ENCODE results near the gene MRRF.

Gene MRRF

DNA sequence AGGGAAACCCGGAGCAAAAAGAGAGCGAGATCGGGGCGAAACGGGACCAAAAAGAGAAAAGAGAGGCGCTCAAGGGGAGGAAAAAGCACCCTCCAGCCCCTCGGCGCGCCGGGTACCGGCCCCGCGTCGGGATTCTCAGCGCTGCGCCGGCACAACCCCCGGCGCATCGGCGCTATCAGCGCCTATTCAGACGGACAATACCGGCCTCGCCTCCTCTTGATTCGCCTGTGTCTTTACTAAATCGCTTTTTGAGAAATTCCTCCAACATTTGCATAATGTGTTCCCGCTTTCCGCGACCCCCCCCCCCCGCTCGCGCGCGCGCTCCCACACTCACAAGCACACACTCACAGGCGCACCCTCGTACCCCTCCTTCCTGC is 36.5 kb upstream of the MRRF start:
- peak overlapping the region; percentile 26; the same call in 1 of the 2 replicates for H3K4me2 ChIP-seq (ENCODE audit: low read length)
- no peak for TF ChIP-seq EZH2phosphoT487 (IDR thresholded peaks at IDR 0.05; ENCODE audit: borderline replicate concordance, low read length)
- TF ChIP-seq, protein P1, sequence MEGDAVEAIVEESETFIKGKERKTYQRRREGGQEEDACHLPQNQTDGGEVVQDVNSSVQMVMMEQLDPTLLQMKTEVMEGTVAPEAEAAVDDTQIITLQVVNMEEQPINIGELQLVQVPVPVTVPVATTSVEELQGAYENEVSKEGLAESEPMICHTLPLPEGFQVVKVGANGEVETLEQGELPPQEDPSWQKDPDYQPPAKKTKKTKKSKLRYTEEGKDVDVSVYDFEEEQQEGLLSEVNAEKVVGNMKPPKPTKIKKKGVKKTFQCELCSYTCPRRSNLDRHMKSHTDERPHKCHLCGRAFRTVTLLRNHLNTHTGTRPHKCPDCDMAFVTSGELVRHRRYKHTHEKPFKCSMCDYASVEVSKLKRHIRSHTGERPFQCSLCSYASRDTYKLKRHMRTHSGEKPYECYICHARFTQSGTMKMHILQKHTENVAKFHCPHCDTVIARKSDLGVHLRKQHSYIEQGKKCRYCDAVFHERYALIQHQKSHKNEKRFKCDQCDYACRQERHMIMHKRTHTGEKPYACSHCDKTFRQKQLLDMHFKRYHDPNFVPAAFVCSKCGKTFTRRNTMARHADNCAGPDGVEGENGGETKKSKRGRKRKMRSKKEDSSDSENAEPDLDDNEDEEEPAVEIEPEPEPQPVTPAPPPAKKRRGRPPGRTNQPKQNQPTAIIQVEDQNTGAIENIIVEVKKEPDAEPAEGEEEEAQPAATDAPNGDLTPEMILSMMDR (IDR thresholded peaks at IDR 0.05; ENCODE audit: low read depth, low read length, poor library complexity, severe bottlenecking), result no peak
- H3F3A ChIP-seq (ENCODE audit: control insufficient read depth, insufficient read depth), result no peaks in the 10 kb centered on the region
- H3K36me3 ChIP-seq (ENCODE audit: control insufficient read depth, low read length), result no peaks in the 10 kb centered on the region
- no peaks in the 10 kb centered on the region for H3K4me1 ChIP-seq (ENCODE audit: control insufficient read depth, low read length)
- H3K79me2 ChIP-seq (ENCODE audit: control insufficient read depth, low read length), result no peaks in the 10 kb centered on the region
- no peak overlapping the region for H3K27ac ChIP-seq (ENCODE audit: low read depth, low read length)
- H3K9me3 ChIP-seq (ENCODE audit: control insufficient read depth, insufficient read depth, low read length), result no peaks in the 10 kb centered on the region
- H3K4me3 ChIP-seq (ENCODE audit: low read length), result no peak overlapping the region
- peaks cover 22% of the 10 kb centered on the region for H3K27me3 ChIP-seq (ENCODE audit: control insufficient read depth, low read length)
- no peaks in the 10 kb centered on the region for H3K9me2 ChIP-seq (replicated peaks; ENCODE audit: control insufficient read depth, low read length)
- H4K20me1 ChIP-seq (ENCODE audit: control insufficient read depth, insufficient read depth, low read depth, low read length), result no peaks in the 10 kb centered on the region

DNA sequence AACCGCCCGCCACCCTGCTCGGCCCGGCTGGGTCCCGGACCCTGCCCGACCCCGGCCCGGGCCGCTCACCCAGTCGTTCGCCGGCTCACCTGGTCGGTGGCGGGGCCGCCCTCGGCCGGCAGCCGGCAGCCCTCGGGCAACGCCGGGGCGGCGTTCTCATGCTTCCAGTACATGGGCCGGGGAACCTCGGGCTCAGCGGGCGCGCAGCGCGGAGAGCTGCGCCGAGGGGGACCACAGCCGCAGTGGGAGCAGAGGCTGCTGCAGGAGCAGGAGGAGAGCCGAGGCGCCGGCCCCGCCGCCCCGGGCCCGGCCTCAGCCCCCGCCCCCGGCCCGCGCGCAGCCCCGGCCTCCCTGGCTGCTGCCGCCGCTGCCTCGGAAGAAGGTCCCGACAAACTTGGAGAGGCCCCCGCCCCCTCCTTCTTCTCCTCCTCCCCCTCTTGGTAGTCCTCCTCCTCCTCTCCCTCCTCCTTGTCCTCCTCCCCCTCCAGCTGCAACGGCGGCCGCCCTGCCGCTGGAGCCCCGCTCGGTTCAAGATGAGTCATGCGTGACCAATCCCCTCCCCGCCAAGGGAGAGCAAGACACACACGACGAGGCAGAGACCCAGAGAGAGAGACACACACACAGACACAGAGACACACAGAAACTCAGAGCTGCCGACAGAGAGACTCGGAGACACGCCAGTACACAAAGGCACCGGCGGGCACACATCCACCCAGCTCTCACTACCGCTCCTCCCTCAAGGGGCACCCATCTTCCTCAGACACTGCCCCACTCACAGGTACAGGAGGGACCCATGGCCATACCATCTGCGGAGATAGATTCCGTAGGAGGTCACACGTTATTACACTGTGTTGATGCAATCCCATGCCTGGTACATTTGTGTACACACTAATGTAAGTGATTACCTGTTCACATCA is 35.9 kb upstream of the MRRF start, which contains the start of gene LHX6:
Gene LHX6, minus strand, starts transcription at position 390 of the 917 bp plus-strand sequence. Its CDS starts 217 bp downstream, at position 173.
- Histone ChIP-seq H3K9me3 (ENCODE audit: control insufficient read depth, insufficient read depth, low read length) (no peaks in the 10 kb centered on the region), H3K9me2 (replicated peaks; ENCODE audit: control insufficient read depth, low read length) (no peaks in the 10 kb centered on the region), H3K4me3 (ENCODE audit: low read length) (no peak within 1 kb of the TSS), H4K20me1 (ENCODE audit: control insufficient read depth, insufficient read depth, low read depth, low read length) (no peaks in the 10 kb centered on the region), H3K4me1 (ENCODE audit: control insufficient read depth, low read length) (no peaks in the 10 kb centered on the region), H3K27ac (ENCODE audit: low read depth, low read length) (no peak within 1 kb of the TSS), H3K4me2 (ENCODE audit: low read length) (peak within 1 kb of the TSS; percentile 26; the same call in 1 of the 2 replicates), H3K79me2 (ENCODE audit: control insufficient read depth, low read length) (no peaks in the 10 kb centered on the region), H3F3A (ENCODE audit: control insufficient read depth, insufficient read depth) (no peaks in the 10 kb centered on the region), H3K27me3 (ENCODE audit: control insufficient read depth, low read length) (peaks cover 22% of the 10 kb centered on the region), H3K36me3 (ENCODE audit: control insufficient read depth, low read length) (no peaks in the 10 kb centered on the region)
- TF ChIP-seq, protein P1 (IDR thresholded peaks at IDR 0.05; ENCODE audit: low read depth, low read length, poor library complexity, severe bottlenecking), result no peak
- no peak for TF ChIP-seq EZH2phosphoT487 (IDR thresholded peaks at IDR 0.05; ENCODE audit: borderline replicate concordance, low read length)

DNA sequence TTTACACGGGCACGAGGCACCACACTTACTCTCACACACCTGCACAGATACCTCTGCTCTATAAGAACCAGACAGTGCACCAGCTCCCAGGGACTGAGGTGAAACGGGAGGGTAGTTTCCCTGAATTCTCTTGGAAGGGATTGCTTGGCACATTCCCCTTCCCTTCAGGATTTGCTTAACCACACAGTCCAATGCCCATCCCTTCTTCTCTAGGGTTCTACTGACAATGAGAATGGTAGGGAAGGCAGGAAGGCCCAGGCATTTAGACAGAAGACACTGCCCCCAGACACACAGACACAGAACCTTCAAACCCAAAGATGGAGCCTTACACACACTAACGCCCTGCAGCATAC is 35.2 kb upstream of the MRRF start:
- no peak overlapping the region for H3K4me3 ChIP-seq (ENCODE audit: low read length)
- no peaks in the 10 kb centered on the region for H3K36me3 ChIP-seq (ENCODE audit: control insufficient read depth, low read length)
- no peaks in the 10 kb centered on the region for H4K20me1 ChIP-seq (ENCODE audit: control insufficient read depth, insufficient read depth, low read depth, low read length)
- no peaks in the 10 kb centered on the region for H3K79me2 ChIP-seq (ENCODE audit: control insufficient read depth, low read length)
- TF ChIP-seq EZH2phosphoT487 (IDR thresholded peaks at IDR 0.05; ENCODE audit: borderline replicate concordance, low read length), result no peak
- no peaks in the 10 kb centered on the region for H3K9me2 ChIP-seq (replicated peaks; ENCODE audit: control insufficient read depth, low read length)
- no peak overlapping the region for H3K27ac ChIP-seq (ENCODE audit: low read depth, low read length)
- H3K4me2 ChIP-seq (ENCODE audit: low read length), result no peak overlapping the region
- peaks cover 22% of the 10 kb centered on the region for H3K27me3 ChIP-seq (ENCODE audit: control insufficient read depth, low read length)
- no peaks in the 10 kb centered on the region for H3F3A ChIP-seq (ENCODE audit: control insufficient read depth, insufficient read depth)
- H3K4me1 ChIP-seq (ENCODE audit: control insufficient read depth, low read length), result no peaks in the 10 kb centered on the region
- no peaks in the 10 kb centered on the region for H3K9me3 ChIP-seq (ENCODE audit: control insufficient read depth, insufficient read depth, low read length)

DNA sequence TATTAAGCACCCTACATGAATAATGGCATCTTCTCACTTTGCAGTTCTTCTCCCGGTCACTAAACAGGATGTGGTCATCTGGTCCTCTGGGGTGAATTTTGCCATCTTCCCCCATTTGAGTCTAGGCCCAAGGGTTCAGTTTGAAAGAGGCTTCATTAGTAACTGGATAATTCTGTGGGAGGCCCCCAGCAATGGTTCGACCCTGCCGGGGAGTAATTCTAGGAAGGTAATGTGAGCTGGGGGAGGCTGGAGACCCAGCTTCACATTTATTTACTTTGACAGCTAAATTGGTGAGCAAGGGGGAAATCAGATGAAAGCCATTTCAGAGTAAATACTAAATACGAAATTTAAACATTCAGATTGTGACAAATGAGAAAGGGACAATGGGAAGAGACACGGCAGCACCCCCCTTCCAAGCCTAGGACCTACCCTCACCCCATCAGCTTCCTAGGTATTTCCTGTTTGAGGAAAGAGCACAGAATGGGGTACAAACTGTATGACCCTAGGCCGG is 31.8 kb upstream of the MRRF start:
- TF ChIP-seq, protein P1 (IDR thresholded peaks at IDR 0.05; ENCODE audit: low read depth, low read length, poor library complexity, severe bottlenecking), result no peak
- no peak for TF ChIP-seq EZH2phosphoT487 (IDR thresholded peaks at IDR 0.05; ENCODE audit: borderline replicate concordance, low read length)

More for the DNA sequence above, 31.8 kb upstream of the MRRF start:
- Histone ChIP-seq H3F3A (ENCODE audit: control insufficient read depth, insufficient read depth) (no peaks in the 10 kb centered on the region), H3K4me2 (ENCODE audit: low read length) (no peak overlapping the region), H3K79me2 (ENCODE audit: control insufficient read depth, low read length) (no peaks in the 10 kb centered on the region), H3K36me3 (ENCODE audit: control insufficient read depth, low read length) (no peaks in the 10 kb centered on the region), H3K27ac (ENCODE audit: low read depth, low read length) (no peak overlapping the region), H4K20me1 (ENCODE audit: control insufficient read depth, insufficient read depth, low read depth, low read length) (no peaks in the 10 kb centered on the region), H3K27me3 (ENCODE audit: control insufficient read depth, low read length) (peaks cover 22% of the 10 kb centered on the region), H3K4me3 (ENCODE audit: low read length) (no peak overlapping the region), H3K4me1 (ENCODE audit: control insufficient read depth, low read length) (no peaks in the 10 kb centered on the region), H3K9me3 (ENCODE audit: control insufficient read depth, insufficient read depth, low read length) (no peaks in the 10 kb centered on the region), H3K9me2 (replicated peaks; ENCODE audit: control insufficient read depth, low read length) (no peaks in the 10 kb centered on the region)

All from DOHH2 (cell line).